Panc1 (cell line): ENCODE data around the gene FAM81A.

Experiments
- POLR2AphosphoS5 ChIP-seq: IDR thresholded peaks from 2 replicates; pipeline ENCODE4 v1.6.1; 2012; ENCODE audit warnings: mild to moderate bottlenecking, low read depth, low read length, moderate library complexity
- TF ChIP-seq, protein P1 (sequence below): fragments of 450-650 bp; IDR thresholded peaks from 2 replicates; pipeline ENCODE4 v1.5.1; 2017; ENCODE audit warnings: mild to moderate bottlenecking
- TF ChIP-seq, protein P2 (sequence below), 2 experiments: IDR thresholded peaks; 2 replicates each; pipeline ENCODE4 v1.6.1; 2011 to 2012; ENCODE audit warnings: low read depth in 2 of 2, control low read depth in 1 of 2, low read length in 1 of 2, mild to moderate bottlenecking in 1 of 2, moderate library complexity in 1 of 2; ENCODE audit not compliant: insufficient read depth in 1 of 2

DNA sequence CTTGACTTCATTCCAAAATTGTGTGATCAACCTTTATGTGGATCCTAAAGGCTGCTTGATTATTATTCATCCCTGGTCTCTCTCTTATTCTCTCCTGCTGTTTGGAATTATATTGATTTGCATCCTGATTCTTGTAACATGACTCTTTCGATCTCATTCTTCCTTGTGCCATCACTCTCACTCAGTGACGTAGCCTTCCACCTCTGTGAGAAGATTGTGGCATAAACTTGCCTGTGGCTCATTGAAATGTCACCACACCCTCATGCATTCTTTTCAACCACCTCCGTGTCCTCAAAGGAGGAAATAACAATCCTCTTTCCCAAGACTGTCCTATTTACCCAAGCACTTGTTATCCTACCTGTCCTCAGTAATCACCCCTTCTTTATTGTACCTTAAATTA lies 132.3 kb downstream of the FAM81A start:
- TF ChIP-seq, protein P1, sequence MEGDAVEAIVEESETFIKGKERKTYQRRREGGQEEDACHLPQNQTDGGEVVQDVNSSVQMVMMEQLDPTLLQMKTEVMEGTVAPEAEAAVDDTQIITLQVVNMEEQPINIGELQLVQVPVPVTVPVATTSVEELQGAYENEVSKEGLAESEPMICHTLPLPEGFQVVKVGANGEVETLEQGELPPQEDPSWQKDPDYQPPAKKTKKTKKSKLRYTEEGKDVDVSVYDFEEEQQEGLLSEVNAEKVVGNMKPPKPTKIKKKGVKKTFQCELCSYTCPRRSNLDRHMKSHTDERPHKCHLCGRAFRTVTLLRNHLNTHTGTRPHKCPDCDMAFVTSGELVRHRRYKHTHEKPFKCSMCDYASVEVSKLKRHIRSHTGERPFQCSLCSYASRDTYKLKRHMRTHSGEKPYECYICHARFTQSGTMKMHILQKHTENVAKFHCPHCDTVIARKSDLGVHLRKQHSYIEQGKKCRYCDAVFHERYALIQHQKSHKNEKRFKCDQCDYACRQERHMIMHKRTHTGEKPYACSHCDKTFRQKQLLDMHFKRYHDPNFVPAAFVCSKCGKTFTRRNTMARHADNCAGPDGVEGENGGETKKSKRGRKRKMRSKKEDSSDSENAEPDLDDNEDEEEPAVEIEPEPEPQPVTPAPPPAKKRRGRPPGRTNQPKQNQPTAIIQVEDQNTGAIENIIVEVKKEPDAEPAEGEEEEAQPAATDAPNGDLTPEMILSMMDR, result no peak
- TF ChIP-seq POLR2AphosphoS5, result no peak
- TF ChIP-seq, protein P2, sequence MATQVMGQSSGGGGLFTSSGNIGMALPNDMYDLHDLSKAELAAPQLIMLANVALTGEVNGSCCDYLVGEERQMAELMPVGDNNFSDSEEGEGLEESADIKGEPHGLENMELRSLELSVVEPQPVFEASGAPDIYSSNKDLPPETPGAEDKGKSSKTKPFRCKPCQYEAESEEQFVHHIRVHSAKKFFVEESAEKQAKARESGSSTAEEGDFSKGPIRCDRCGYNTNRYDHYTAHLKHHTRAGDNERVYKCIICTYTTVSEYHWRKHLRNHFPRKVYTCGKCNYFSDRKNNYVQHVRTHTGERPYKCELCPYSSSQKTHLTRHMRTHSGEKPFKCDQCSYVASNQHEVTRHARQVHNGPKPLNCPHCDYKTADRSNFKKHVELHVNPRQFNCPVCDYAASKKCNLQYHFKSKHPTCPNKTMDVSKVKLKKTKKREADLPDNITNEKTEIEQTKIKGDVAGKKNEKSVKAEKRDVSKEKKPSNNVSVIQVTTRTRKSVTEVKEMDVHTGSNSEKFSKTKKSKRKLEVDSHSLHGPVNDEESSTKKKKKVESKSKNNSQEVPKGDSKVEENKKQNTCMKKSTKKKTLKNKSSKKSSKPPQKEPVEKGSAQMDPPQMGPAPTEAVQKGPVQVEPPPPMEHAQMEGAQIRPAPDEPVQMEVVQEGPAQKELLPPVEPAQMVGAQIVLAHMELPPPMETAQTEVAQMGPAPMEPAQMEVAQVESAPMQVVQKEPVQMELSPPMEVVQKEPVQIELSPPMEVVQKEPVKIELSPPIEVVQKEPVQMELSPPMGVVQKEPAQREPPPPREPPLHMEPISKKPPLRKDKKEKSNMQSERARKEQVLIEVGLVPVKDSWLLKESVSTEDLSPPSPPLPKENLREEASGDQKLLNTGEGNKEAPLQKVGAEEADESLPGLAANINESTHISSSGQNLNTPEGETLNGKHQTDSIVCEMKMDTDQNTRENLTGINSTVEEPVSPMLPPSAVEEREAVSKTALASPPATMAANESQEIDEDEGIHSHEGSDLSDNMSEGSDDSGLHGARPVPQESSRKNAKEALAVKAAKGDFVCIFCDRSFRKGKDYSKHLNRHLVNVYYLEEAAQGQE (IDR thresholded peaks at IDR 0.05; ENCODE audit: insufficient read depth in 1 of 2, low read depth in 2 of 2, low read length in 1 of 2), result no peak
